Right forelimb (tissue), 1 donor: ENCODE results near the gene MRPL49.
A peak's percentile ranks its signal among the peaks of the same experiment; 100 is the strongest.

Source experiments
- DNase-seq: peaks from one replicate; pipeline ENCODE4 v3.0.0-alpha.2; 2018

The MRPL49 gene

GRCh38 chr11:65118891-65119669 lies 3.0 kb upstream of the MRPL49 start:
- DNase-seq = peak; percentile 34

DNA sequence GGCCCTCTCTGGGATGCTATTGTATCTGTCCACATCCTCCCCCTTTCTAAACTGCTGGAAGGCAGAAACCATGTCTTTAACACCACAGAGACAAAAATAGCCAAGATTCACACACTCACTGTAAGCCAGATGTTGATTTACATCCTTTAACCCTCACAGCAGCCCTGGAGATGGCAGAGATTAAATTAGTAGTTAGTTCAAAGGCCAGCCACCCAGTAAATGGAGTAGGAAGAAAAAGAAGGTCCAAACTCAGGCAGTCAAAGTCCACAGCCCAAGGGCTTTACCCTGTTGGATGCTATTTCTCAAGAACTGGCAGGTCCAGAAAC lies 2.5 kb upstream of the MRPL49 start:
- peak; percentile 2 for DNase-seq

- DNase-seq = no peak
Measured at GRCh38 chr11:65120831-65121230, 1.3 kb upstream of the MRPL49 start.

DNA sequence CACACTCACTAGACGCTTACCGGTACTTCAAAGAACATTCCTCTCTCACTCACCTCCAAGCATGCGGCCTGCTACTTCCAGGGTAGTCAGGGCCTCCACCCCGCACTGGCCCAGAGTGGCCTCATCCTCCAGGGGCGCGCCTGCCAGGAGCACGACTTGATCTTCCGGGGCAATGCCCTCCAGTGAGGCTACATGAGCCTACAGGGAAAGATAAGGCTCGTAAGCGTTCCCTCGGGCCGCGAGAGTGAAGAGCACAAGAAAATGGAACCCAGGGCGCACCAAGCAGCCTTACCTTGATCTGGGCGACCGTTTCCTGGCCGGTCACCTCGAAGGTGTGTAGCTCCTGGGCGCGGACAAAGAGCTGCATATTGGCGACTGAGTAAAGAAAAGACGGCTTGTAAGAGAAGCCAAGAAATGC lies 665 bp upstream of the MRPL49 start:
- no peak for DNase-seq

GRCh38 chr11:65124480-65125196 lies 2.5 kb downstream of the MRPL49 start:
- DNase-seq = no peak

DNA sequence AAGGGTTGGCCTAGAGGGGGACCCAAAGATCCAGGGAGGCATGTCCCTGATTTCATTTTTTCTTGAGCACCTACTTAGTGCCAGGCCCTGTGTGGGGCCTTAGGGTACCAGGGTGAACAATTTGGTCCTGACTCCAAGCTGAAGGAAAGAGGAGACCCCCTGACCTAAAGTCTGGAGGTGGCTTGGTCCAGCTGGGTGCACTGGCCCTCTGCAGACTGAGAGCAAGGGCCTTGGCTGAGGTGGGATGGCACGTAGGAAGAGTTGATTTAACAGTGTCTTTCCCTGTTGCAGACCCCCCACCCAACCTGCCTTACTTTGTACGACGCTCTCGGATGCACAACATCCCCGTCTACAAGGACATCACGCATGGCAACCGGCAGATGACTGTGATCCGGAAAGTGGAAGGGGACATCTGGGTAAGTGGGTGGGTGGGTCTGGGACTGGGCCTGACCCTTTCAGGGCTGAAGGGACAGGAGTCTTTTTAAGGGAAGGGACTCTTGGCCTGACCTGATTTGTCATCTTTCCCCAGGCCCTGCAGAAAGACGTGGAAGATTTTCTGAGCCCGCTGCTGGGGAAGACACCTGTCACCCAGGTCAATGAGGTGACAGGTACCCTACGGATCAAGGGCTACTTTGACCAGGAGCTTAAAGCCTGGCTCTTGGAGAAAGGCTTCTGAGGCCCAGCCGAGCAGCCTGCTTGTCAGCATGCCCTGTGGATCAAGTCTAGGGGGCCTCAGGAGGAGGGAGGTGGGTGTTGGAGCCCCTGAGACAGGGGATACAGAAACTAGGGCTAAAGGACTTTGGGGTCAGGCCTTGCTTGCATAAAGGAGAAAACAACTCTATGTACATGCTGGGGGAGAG lies 3.3 kb downstream of the MRPL49 start:
- no peak for DNase-seq

DNA sequence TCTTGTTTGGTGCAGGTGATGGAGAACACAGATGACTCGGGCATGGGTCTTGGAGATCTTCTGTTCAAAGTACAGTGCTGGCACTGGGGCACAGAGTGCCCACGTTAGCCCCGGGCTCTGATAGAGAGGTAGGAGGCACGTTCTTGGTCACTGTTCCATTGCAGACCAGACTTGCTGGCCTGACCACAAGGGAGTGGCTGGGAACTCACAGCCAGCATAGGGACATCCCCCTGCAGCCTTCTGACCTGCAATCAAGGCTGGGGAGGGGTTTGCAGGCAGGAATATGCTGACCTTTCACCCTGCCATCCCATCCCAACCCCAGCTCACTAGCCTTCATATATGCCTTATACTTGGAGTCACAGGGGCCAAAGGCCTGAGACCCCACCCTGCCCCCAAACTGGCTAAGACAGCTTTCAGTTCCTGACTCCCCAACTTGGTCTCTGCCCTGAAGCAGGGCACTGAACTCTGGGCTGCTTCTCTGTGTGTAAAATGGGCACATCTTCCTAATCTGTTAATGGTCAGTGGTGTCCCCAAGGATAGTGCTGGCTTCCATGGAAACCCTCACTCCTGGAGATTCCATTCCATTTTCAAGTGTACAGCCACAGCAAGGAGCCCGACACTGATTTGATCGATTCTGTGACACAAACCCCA lies 4.6 kb downstream of the MRPL49 start:
- DNase-seq = no peak

DNA sequence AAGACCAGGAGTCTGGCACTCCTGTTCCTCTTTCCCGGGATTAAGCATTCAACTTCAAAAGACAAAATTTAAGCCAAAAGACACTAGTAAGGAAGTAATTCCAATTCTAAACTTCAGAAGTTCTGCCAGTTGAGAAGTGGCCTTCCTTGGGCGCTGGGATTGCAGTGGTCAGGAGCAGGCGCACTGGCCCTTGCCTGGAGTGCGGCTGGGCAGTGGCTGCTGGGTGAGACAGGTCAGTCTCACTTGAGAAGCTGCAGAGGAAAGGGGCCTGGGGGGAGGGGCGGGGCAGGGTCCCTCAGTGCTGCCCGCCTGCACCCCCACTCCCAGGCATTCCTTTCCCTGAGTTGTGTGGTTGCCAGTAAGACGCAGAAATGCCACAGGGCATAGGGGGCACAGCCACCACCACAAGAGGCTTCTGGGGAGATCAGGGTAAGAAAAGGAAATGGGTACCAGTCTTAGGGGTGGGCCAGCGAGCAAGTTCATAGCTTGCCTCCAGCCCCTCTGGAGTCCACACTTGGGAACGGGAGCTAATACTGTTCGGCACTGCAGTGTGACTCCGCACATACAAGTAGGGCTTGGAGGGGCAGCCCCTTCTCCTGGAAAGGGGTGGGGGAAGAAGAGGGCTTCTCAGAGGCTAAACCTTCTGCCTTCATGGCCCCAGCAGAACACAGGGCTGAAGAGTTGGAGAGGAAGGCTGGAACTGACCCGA lies 5.5 kb downstream of the MRPL49 start:
- no peak for DNase-seq

GRCh38 chr11:65128182-65129145 lies 6.3 kb downstream of the MRPL49 start:
- DNase-seq = no peak

DNA sequence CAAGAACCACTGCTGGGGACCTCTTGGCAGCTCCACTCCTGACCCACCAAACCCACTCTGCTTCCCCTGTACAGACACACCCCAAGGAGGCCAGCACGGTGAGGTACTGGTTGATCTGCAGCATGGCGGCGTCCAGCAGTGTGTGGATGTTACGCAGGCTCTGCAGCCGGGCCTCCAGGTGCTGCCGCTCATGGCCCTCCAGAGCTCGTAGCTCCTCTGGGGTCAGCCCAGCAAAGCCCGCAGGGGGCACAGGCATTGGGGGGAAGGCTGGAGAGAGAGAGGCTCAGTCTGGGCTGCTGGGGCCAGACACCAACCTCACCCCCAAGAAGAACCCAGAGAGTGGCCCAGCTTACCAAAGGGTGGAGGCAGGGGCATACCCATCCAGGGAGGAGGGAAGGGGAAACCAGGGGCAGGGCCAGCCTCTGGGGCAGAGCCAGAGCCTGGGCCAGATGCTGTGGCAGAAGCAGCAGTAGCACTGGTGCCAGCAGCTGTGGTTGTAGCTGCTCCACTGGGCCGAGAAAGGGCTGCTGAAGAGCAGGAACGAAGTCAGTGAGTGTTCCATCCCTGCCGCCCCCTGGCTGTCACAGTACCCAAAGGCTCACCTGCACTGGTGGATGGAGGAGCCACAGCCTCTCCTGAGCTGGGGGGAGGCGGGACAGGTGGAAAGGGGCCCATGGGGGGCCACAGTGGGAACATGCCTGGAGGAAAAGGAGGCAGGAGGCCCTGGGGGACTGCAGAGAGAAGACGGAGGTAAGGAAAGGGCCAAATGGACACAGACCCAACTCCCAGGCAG lies 7.7 kb downstream of the MRPL49 start:
- no peak for DNase-seq

DNA sequence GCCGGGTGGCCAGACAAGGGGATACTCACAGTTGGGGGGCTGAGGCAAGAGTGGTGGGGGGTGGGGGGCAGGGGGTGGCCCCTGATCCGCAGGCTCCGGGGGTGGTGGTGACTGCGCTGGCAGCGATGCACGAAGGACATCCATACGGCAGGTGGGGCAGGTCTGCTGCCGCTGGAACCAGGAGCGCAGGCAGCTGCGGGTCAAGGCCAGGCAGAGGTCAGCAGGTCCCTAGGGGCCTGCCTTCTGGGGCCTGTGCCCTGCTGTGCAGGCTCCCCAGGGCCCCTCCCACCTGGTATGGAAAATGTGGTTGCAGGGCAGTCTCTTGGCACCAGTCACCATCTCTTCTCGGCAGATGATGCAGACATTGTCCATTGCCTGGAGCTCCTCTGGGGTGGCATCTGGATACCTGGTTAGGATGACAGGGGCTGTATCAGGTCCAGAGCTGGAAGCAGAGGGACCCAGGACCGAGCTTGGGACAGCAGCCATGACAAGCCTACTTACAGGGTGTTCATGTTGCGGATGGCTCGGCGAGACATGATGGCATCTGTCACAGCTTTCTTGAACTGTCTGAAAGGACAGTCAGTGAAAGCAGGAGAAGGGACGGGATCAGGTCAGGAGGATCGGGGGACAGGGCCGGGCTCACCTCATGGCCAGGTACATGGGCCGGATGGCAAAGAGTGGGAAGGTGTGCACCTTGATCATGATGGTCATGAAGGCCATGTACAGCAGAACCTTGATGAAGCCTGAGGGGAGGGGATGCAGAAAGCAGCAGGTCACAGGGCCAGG lies 8.7 kb downstream of the MRPL49 start:
- no peak for DNase-seq

DNA sequence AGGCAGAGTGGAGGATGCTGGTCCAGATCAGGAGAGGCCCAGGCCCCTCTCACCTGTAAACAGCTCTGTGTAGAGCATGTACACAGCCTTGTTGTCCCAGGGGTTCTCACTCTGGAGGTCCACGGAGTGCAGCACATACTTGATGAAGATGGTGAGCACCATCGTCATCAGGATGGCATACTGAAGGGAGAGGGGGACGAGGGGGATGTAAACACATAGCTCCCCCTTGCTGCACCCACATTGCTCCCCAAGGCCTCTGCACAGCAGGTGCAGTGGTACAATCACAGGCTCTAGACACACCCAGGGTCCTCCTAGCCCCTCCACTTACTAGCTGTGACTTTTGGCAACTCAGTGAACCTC lies 9.3 kb downstream of the MRPL49 start:
- no peak for DNase-seq

DNA sequence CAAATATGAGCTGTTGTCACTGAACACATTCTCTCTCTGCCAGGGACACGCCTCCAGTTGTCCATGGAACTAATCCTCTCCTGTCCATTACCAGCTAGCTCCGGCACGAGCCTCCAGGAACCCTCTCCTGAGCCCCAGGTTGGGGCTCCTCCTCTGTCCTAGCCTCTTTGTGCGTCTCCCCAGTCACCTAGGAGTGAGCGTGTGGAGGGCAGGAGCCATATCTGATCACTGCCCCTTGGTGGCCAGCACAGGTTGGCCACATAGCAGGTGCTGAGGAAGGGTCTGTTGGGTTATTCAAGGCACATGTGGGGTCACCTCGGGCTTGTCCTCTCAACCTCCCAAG lies 9.7 kb downstream of the MRPL49 start:
- DNase-seq = no peak

- no peak for DNase-seq
Measured at GRCh38 chr11:65132238-65132987, 10.3 kb downstream of the MRPL49 start.

DNA sequence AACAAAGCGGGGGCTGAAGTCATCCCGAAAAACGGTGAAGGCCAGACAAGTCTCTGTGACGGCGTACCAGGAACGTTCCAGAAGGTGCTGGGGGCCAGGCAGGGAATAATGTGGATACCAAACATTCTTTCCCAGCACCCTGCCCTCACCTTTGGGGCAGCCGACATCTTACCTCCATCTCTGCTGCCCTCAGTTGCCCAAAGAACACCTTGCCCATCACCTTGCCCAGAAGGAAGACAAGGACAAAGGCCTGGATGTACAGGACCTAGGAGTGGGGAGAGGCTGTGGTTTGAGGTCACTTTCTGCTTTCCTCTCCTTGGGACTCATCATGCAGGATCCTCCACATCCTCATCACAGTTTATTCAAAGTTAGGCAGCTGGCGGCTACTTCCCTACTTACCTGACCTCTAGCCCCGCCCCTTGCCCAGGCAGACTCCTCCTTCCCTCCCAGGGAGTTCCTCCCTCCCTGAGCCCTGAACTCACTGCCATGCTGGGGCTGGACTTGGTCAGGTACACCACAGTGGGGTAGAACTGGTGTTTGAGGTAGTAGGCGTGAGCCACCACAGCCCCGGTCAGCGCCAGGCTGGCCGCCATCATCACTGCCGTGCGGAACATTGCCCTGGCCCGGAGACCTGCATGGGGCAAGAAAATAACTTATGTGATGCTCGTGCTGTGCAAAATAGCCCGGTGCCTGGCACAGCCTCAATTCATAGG lies 11.0 kb downstream of the MRPL49 start:
- DNase-seq = no peak

DNA sequence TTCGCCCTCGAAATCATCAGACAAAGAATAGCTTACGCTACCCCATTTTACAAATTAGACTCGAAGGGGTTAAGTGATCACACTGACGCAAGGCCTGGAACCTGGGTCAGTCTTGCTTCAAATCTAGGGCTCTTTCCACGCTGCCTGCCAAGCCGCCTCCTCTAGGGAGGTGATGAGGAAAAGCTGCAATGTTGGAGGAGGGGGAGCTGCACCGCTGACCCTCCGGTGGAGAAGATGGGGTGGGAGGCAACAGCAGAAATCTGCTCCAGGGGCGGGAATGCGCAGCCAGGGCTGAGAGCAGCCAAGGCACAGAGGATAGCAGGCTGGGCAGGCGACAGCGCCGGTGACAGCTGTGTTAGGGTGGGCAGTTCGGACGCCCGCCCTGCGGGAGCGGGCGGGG lies 11.6 kb downstream of the MRPL49 start:
- DNase-seq = peak; percentile 78

DNA sequence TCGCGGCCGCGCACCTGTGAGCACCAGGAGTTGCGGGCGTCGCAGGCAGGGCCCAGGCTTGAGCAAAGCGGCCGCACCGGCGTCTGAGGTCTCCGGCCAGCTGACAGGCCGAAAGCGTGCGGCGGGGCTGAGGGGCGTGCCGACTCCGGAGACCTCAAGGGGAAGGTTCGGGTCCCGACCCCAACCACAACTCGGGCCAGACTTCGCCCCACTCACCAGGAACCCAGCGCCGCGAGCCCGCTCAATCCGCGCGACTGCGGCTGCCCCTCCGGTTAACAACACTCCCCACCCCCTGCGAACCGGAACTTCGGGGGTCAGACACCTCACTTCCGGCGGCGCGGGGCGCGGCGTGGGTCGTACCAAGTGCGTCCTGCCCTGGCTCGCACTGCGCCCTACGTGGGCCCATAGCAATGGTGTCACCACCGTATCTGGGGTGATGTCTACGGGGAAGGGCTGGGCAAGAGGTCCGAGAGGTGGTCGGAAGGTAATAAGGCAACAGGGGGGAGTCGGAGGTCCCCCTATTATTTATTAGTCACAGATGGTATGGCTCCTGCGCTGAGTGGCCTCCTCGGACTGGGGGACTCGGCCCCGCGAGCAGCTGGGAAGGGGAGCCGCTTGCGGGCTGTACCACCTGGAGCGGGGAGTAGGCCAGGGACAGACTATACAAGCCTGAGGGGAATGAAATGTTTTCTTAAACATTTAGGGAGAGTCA lies 12.3 kb downstream of the MRPL49 start, which contains the start of gene SYVN1:
Gene SYVN1 (minus strand): TSS at position 280 of the 712 bp plus-strand sequence. CDS start 918 bp downstream, outside the sequence.
- DNase-seq = peak; percentile 96
